ENCODE data around the gene MSL1.

MSL1 gene, protein sequence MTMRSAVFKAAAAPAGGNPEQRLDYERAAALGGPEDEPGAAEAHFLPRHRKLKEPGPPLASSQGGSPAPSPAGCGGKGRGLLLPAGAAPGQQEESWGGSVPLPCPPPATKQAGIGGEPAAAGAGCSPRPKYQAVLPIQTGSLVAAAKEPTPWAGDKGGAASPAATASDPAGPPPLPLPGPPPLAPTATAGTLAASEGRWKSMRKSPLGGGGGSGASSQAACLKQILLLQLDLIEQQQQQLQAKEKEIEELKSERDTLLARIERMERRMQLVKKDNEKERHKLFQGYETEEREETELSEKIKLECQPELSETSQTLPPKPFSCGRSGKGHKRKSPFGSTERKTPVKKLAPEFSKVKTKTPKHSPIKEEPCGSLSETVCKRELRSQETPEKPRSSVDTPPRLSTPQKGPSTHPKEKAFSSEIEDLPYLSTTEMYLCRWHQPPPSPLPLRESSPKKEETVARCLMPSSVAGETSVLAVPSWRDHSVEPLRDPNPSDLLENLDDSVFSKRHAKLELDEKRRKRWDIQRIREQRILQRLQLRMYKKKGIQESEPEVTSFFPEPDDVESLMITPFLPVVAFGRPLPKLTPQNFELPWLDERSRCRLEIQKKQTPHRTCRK

GRCh38 chr17:40121181-40122135, at the start of gene MSL1:
MSL1 (plus strand) TSS chr17:40121971; CDS start chr17:40122613, 642 bp downstream.
- DNase-seq = peak; percentile 94

DNA sequence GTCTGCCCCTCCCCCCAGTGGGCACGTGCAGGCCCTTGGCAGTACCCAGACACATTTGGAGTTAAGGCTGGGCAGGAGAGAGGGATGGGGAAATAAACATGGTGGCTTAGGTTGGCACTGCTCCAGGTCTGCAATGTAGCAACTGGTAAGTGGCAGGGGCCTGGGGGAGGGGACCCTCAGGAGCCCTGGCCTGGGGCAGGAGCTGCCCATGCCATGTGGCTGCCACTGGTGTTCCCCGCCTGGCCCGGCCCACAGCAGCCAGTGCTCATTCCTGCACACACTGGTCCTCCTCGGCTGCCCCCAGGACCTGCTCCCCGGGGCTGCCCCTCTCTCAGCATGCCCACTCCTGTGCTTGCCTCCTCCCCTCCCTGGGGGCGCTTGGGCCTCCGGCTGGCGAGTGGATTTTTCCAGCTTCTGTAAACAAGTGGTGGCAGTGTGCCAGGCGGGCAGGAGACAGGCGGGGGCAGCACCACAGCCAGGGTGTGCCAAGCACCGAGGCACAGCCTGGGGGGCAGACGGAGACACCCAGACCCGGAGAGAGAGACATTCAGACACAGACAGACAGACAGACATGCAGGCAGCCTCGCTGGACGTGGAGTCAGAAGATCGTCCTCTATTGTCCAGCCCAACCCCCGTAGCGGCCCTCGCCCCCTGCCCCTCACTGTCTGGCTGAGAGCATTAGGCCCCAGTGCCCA, 49.6 kb upstream of the MSL1 start:
- DNase-seq = peak; percentile 73

DNA sequence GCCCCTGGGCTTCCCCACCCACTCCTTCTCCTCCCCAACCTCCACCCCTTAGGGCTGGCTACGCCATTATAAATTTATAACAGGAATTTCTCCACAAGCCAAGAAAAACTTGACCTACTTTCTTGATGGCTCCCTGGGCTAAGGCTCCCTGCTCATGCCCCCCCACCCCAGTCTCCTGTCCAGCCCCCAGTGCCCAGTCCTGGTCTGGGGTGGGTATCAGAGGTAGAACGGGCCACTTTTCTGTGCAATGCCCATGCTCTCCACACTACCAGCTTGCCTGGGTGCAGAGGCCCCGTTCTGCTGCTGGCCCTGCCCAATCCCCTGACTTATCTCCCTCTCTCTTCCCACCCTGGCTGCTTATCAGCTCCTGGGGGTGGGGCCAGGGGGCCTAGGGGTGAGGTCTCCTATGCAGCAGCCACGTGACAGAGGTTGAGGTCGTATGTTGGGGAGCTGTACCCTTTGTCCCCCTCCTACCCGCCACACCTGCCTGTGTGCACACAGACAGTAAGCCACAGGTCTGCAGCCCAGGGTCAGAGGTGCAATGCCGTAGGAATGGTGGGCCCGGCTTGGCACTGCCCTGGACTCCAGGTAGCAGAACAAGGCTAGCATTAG, 48.9 kb upstream of the MSL1 start:
- peak; percentile 32 for DNase-seq

DNA sequence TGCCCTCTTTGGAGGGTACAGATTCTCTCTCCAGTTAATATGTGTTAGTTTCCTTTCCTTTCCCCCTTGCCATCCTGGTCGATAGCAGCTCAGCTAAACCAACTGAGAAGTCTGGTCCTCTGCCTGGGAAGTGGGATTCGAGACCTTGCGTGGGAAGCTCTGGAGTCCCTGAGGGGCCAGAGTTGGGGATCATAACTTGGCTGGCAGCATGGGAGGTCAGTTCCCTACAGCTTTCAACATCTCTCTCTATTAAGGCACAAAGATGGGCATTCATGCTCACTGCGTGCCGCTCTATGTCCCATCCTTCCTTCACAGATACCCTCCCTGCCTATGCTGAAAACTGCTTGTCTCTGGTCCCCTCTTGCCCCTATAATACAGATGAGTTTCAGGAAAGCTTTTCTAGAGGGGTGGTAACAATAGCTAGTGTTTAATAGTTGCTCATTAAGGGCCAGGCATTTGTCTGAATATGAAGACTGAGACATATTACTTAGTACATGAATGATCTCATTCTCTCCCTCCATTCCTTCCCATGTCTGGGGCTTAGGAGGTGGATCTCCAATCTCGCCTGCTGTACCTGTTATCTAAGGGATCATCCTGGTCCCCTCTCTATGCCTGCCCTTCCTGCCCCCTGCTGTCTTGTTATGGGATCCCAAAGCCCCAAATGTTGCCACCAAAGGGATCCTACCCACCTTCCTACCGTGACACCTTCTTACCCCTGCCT, 48.2 kb upstream of the MSL1 start:
- no peak for DNase-seq

GRCh38 chr17:40074175-40074512, 47.6 kb upstream of the MSL1 start:
- DNase-seq = no peak

DNA sequence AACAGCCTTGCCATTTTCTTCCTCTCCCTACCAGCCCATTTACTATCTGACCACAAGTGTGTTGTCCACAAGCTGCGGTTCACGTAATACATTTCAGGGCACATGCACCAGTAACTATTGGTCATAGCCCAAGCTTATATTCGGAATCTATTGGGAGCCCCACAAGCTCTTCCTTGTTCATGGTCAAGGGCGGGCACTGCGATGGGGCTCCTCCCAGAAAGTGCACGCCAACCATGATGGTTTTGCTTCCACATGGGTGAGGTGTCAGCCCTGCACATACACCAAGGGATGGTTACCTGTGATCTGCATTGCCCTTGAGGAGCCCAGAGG, 46.9 kb upstream of the MSL1 start:
- DNase-seq = no peak

DNA sequence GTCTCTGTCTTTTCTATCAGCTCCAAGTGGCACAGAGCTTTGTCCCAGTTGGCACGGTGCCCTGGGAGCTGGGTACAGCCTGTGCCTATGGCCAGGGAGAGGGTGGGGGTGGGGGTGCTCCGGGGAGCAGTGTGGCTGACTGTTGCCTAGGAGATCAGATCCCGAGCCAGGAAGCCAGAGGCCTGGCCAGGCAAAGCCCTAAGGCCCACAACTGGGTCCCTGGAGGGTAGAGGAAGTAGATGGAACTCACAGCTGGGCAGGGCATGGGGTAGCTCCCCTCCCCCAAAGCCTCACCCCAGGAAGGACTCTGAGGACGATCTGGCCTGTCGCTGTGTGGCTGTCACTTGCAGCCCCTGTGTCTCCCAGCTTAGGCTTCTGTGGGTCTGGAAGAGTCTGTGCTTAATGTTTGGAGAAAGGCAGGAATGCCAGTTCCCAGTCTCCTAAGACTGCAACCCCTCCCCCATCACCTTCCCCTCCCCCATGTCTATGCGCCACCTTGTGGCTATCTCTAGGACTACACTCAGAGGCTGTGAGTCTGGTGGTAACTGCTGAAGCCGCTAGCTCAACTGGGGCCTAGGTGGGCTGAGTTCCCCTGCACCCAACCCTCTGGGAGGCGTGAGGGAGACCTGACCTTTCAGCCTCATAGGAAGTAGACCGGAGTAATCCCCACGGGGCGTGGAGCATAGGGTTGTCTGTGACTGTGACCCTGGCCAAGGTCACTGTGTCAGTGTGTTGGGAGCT, 46.4 kb upstream of the MSL1 start:
- peak; percentile 72 for DNase-seq

DNA sequence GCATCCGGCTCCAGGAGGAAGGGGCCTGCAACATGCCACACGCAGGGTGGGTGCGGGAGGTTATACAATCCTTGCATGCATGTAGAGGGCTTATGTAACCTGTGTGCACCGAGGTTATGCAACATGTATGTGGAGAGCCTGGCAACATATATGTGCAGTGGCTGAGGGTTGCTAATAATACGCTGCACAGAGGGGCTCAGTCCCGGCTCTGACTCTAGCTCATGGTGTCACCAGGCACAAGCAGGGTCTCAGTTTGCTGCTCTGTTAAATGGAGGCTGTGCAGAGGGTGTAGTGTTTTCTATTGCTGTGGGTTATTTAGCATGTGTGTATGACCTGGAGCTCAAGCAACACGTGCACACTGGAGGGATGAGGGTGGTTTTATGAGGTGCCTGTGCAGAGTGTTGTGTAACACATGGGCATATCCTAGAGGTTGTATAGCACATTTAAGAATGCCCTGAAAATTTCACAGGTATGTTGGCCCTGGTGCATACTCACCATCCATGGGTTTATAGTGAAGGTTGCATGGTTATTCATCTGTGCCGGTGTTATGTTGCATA, 45.8 kb upstream of the MSL1 start:
- no peak for DNase-seq

GRCh38 chr17:40076591-40076990, 45.2 kb upstream of the MSL1 start:
- no peak for DNase-seq

GRCh38 chr17:40079545-40079944, 42.2 kb upstream of the MSL1 start:
- DNase-seq = no peak

DNA sequence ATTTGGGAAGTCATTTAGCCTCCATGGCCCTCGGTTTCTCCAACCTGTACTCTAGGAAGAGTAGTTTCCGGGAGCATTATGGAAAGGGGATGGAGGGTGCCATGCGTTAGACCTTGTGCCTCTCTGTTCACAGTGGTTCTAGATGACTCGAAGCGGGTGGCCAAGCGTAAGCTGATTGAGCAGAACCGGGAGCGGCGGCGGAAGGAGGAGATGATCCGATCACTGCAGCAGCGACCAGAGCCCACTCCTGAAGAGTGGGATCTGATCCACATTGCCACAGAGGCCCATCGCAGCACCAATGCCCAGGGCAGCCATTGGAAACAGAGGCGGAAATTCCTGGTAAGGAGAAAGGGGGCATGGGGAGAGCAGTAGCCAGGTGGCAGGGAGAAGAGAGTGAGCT, 37.3 kb upstream of the MSL1 start:
- DNase-seq = no peak

GRCh38 chr17:40086150-40087044, 35.4 kb upstream of the MSL1 start:
- DNase-seq = no peak

- no peak for DNase-seq
Measured at GRCh38 chr17:40087049-40087794, 34.5 kb upstream of the MSL1 start.

GRCh38 chr17:40087903-40088718, 33.7 kb upstream of the MSL1 start:
- DNase-seq = no peak

- no peak for DNase-seq
Measured at GRCh38 chr17:40089077-40089895, 32.5 kb upstream of the MSL1 start.

- peak; percentile 68 for DNase-seq
Measured at GRCh38 chr17:40090237-40091119, 31.3 kb upstream of the MSL1 start.
